ENCODE data around the gene POLR2J. TPM values are rescaled to one million over a fixed set of nuclear protein-coding genes. Genes with fewer than 3 reads are reported as not detected.
A peak's percentile ranks its signal among the peaks of the same experiment; 100 is the strongest.

POLR2J gene
- total RNA-seq, 1 experiment from 2014 or later, result 70.0 TPM

- Histone ChIP-seq H3K9me3 (no peaks in the 10 kb centered on the region), H3K4me1 (no peaks in the 10 kb centered on the region), H3K36me3 (ENCODE audit: control insufficient read depth, insufficient read depth, low read length) (no peaks in the 10 kb centered on the region), H3K4me3 (ENCODE audit: low read depth, low read length) (no peak overlapping the region), H3K27me3 (replicated peaks; ENCODE audit: control insufficient read depth, insufficient read depth, low read length) (no peaks in the 10 kb centered on the region)
- no peak overlapping the region for H3K27ac Mint-ChIP-seq (ENCODE audit: unreplicated experiment)
- no peak overlapping the region for H3K4me3 Mint-ChIP-seq (ENCODE audit: unreplicated experiment)
- BruUV-seq (replicated peaks), result no TSS peak
- intact Hi-C loops (cut with micrococcal nuclease; ENCODE audit: unreplicated experiment), result no loop called here
- no peaks in the 10 kb centered on the region for H3K27me3 Mint-ChIP-seq (ENCODE audit: insufficient read depth, unreplicated experiment)
- H3K9me3 Mint-ChIP-seq (ENCODE audit: unreplicated experiment), result no peaks in the 10 kb centered on the region
- POLR2A ChIA-PET, result no interaction called here
- H3K36me3 Mint-ChIP-seq (ENCODE audit: insufficient read depth, unreplicated experiment), result peaks cover 40% of the 10 kb centered on the region
- CTCF ChIA-PET, result no interaction called here
- TF ChIP-seq CTCF (IDR thresholded peaks at IDR 0.05; ENCODE audit: insufficient read depth in 1 of 2, low read depth in 1 of 2, low read length in 1 of 2, severe bottlenecking in 1 of 2, unreplicated experiment in 1 of 2), result no peak
- H3K4me1 Mint-ChIP-seq (ENCODE audit: low read depth, unreplicated experiment), result no peaks in the 10 kb centered on the region
- no peak for DNase-seq
Measured at GRCh38 chr7:102473271-102473991, 5.3 kb downstream of the POLR2J start.

GRCh38 chr7:102472126-102473041 lies 6.3 kb downstream of the POLR2J start:
- H3K9me3 Mint-ChIP-seq (ENCODE audit: unreplicated experiment), result no peaks in the 10 kb centered on the region
- peak in 1 of 2 experiments; percentile 30 for DNase-seq
- BruUV-seq (replicated peaks), result TSS peak; percentile 21
- H3K27ac Mint-ChIP-seq (ENCODE audit: unreplicated experiment), result no peak overlapping the region
- no peak for TF ChIP-seq CTCF (IDR thresholded peaks at IDR 0.05; ENCODE audit: insufficient read depth in 1 of 2, low read depth in 1 of 2, low read length in 1 of 2, severe bottlenecking in 1 of 2, unreplicated experiment in 1 of 2)
- ChIA-PET CTCF (interaction anchor here (0.6 kb wide), 1 partner anchor 323 kb away, joined by 4 read pairs; no protein-coding TSS in a partner anchor), POLR2A (interaction anchor here (0.6 kb wide), 2 partner anchors 9 to 33 kb away, joined by 4 to 7 read pairs; no protein-coding TSS in a partner anchor)
- Histone ChIP-seq H3K4me1 (no peaks in the 10 kb centered on the region), H3K9me3 (no peaks in the 10 kb centered on the region), H3K27me3 (replicated peaks; ENCODE audit: control insufficient read depth, insufficient read depth, low read length) (no peaks in the 10 kb centered on the region), H3K4me3 (ENCODE audit: low read depth, low read length) (no peak overlapping the region), H3K36me3 (ENCODE audit: control insufficient read depth, insufficient read depth, low read length) (no peaks in the 10 kb centered on the region)
- no peak overlapping the region for H3K4me3 Mint-ChIP-seq (ENCODE audit: unreplicated experiment)
- no peaks in the 10 kb centered on the region for H3K27me3 Mint-ChIP-seq (ENCODE audit: insufficient read depth, unreplicated experiment)
- H3K4me1 Mint-ChIP-seq (ENCODE audit: low read depth, unreplicated experiment), result no peaks in the 10 kb centered on the region
- intact Hi-C loops (cut with micrococcal nuclease; ENCODE audit: unreplicated experiment), result no loop called here
- peaks cover 40% of the 10 kb centered on the region for H3K36me3 Mint-ChIP-seq (ENCODE audit: insufficient read depth, unreplicated experiment)

DNA sequence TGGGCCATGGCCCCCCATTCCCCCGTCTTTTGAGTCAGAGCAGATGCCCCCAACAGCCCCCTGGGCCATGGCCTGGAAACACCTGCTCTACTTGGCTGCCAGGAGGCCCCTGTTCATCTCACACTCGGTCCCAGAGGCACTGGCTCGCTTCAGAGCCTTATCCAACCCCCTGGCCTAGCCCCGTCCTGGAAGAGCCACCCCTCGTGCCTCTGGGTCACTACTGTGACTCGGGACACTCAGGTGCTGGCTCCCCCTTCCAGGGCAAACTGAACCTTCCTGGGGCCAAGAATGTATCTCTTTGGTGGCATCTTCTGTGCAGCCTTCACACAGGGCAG lies 7.0 kb downstream of the POLR2J start:
- no peaks in the 10 kb centered on the region for H3K27me3 Mint-ChIP-seq (ENCODE audit: insufficient read depth, unreplicated experiment)
- H3K27ac Mint-ChIP-seq (ENCODE audit: unreplicated experiment), result no peak overlapping the region
- TF ChIP-seq CTCF (IDR thresholded peaks at IDR 0.05; ENCODE audit: insufficient read depth in 1 of 2, low read depth in 1 of 2, low read length in 1 of 2, severe bottlenecking in 1 of 2, unreplicated experiment in 1 of 2), result no peak
- no peak overlapping the region for H3K4me3 Mint-ChIP-seq (ENCODE audit: unreplicated experiment)
- no peaks in the 10 kb centered on the region; the same call in 1 of the 2 replicates for H3K36me3 ChIP-seq (ENCODE audit: control insufficient read depth, insufficient read depth, low read length)
- ChIA-PET CTCF (no interaction called here), POLR2A (no interaction called here)
- no peaks in the 10 kb centered on the region for H3K4me1 Mint-ChIP-seq (ENCODE audit: low read depth, unreplicated experiment)
- intact Hi-C loops (cut with micrococcal nuclease; ENCODE audit: unreplicated experiment), result no loop called here
- H3K9me3 Mint-ChIP-seq (ENCODE audit: unreplicated experiment), result no peaks in the 10 kb centered on the region
- H3K4me1 ChIP-seq, result no peaks in the 10 kb centered on the region
- no TSS peak for BruUV-seq (replicated peaks)
- H3K9me3 ChIP-seq, result no peaks in the 10 kb centered on the region
- H3K36me3 Mint-ChIP-seq (ENCODE audit: insufficient read depth, unreplicated experiment), result peaks cover 41% of the 10 kb centered on the region
- H3K27me3 ChIP-seq (replicated peaks; ENCODE audit: control insufficient read depth, insufficient read depth, low read length), result no peaks in the 10 kb centered on the region
- H3K4me3 ChIP-seq (ENCODE audit: low read depth, low read length), result no peak overlapping the region
- DNase-seq, result peak in 1 of 2 experiments; percentile 31
